ENCODE data around the gene SLAMF6.

The SLAMF6 gene

GRCh38 chr1:160553778-160554177 is 30.7 kb upstream of the SLAMF6 start:
- no peaks in the 10 kb centered on the region for H3K36me3 ChIP-seq
- H3K27ac ChIP-seq, result no peak overlapping the region
- TF ChIP-seq CTCF (IDR thresholded peaks at IDR 0.05; ENCODE audit: low read depth, low read length), result no peak
- H3K27me3 ChIP-seq (ENCODE audit: insufficient read depth, low read depth, severe bottlenecking), result peaks cover 99% of the 10 kb centered on the region
- DNase-seq, result no peak
- H3K4me3 ChIP-seq (ENCODE audit: low read depth, low read length), result no peak overlapping the region
- H3K9me3 ChIP-seq (ENCODE audit: severe bottlenecking), result no peaks in the 10 kb centered on the region

- Histone ChIP-seq H3K4me3 (ENCODE audit: low read depth, low read length) (no peak overlapping the region), H3K36me3 (no peaks in the 10 kb centered on the region), H3K27ac (no peak overlapping the region), H3K9me3 (ENCODE audit: severe bottlenecking) (no peaks in the 10 kb centered on the region), H3K27me3 (ENCODE audit: insufficient read depth, low read depth, severe bottlenecking) (peaks cover 99% of the 10 kb centered on the region)
- TF ChIP-seq CTCF (IDR thresholded peaks at IDR 0.05; ENCODE audit: low read depth, low read length), result no peak
- DNase-seq, result no peak
Measured at GRCh38 chr1:160552425-160552824, 29.4 kb upstream of the SLAMF6 start.

- Histone ChIP-seq H3K36me3 (no peaks in the 10 kb centered on the region), H3K9me3 (ENCODE audit: severe bottlenecking) (no peaks in the 10 kb centered on the region), H3K4me3 (ENCODE audit: low read depth, low read length) (no peak overlapping the region), H3K27me3 (ENCODE audit: insufficient read depth, low read depth, severe bottlenecking) (peaks cover 95% of the 10 kb centered on the region), H3K27ac (no peak overlapping the region)
- peak; percentile 30 for DNase-seq
- peak; percentile 45 for TF ChIP-seq CTCF (IDR thresholded peaks at IDR 0.05; ENCODE audit: low read depth, low read length)
Measured at GRCh38 chr1:160550572-160551034, 27.5 kb upstream of the SLAMF6 start.

GRCh38 chr1:160549665-160550006 is 26.6 kb upstream of the SLAMF6 start:
- TF ChIP-seq CTCF (IDR thresholded peaks at IDR 0.05; ENCODE audit: low read depth, low read length), result no peak
- H3K9me3 ChIP-seq (ENCODE audit: severe bottlenecking), result no peaks in the 10 kb centered on the region
- no peak for DNase-seq
- H3K27me3 ChIP-seq (ENCODE audit: insufficient read depth, low read depth, severe bottlenecking), result peaks cover 96% of the 10 kb centered on the region
- no peak overlapping the region for H3K27ac ChIP-seq
- no peaks in the 10 kb centered on the region for H3K36me3 ChIP-seq
- H3K4me3 ChIP-seq (ENCODE audit: low read depth, low read length), result no peak overlapping the region

GRCh38 chr1:160548960-160549664 is 26.1 kb upstream of the SLAMF6 start:
- no peak overlapping the region for H3K4me3 ChIP-seq (ENCODE audit: low read depth, low read length)
- H3K36me3 ChIP-seq, result no peaks in the 10 kb centered on the region
- H3K27me3 ChIP-seq (ENCODE audit: insufficient read depth, low read depth, severe bottlenecking), result peaks cover 96% of the 10 kb centered on the region
- DNase-seq, result no peak
- H3K9me3 ChIP-seq (ENCODE audit: severe bottlenecking), result no peaks in the 10 kb centered on the region
- no peak overlapping the region for H3K27ac ChIP-seq
- TF ChIP-seq CTCF (IDR thresholded peaks at IDR 0.05; ENCODE audit: low read depth, low read length), result no peak

- DNase-seq, result no peak
- no peak for TF ChIP-seq CTCF (IDR thresholded peaks at IDR 0.05; ENCODE audit: low read depth, low read length)
- Histone ChIP-seq H3K27ac (no peak overlapping the region), H3K36me3 (no peaks in the 10 kb centered on the region), H3K27me3 (ENCODE audit: insufficient read depth, low read depth, severe bottlenecking) (peaks cover 88% of the 10 kb centered on the region), H3K4me3 (ENCODE audit: low read depth, low read length) (no peak overlapping the region), H3K9me3 (ENCODE audit: severe bottlenecking) (no peaks in the 10 kb centered on the region)
Measured at GRCh38 chr1:160548183-160548582, 25.1 kb upstream of the SLAMF6 start.

All from WERI-Rb-1 (cell line).